HK-2 (cell line): ENCODE data around the gene INPP5B.
"Not testable (repeated sequence)": the region's sequence is repeated elsewhere in the genome, so short reads cannot be mapped to it uniquely, and the experiment has no call there.

Source experiments
- DNase-seq: peaks from one replicate; pipeline ENCODE4 v3.0.0-alpha.2; 2018; ENCODE audit not compliant: unreplicated experiment

INPP5B gene

GRCh38 chr1:37946703-37947360, at the start of gene INPP5B:
Gene INPP5B, minus strand, starts transcription at chr1:37947053. Its CDS starts 745 bp downstream, at chr1:37946308.
- peak; percentile 83 for DNase-seq

GRCh38 chr1:37995751-37996345, 49.0 kb upstream of the INPP5B start:
- DNase-seq = no peak

GRCh38 chr1:37994886-37995566, 48.2 kb upstream of the INPP5B start:
- DNase-seq = no peak

- DNase-seq = peak; percentile 46
Observed at GRCh38 chr1:37989361-37989930, 42.6 kb upstream of the INPP5B start.

DNA sequence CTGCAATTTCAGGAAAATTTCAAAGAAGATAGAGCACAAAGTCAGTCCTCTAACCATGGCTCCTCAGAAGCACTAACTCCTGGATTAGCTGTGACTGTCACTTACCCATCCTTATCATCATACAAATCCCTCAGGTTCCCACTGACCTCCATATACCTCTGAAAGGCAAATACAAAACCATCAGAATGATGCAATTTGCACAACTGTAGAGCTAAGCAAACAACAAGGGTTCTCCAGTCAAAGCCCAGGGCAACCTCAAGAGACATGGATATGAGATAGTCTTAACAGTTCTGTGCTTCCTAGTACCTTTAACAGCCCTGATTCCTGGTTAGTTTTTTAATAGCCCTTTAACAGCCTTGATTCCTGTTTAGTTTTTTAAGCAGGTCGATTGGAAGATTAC, 40.8 kb upstream of the INPP5B start:
- no peak for DNase-seq

GRCh38 chr1:37983546-37983945, 36.7 kb upstream of the INPP5B start:
- no peak for DNase-seq

GRCh38 chr1:37978541-37978940, 31.7 kb upstream of the INPP5B start:
- DNase-seq = no peak

- not testable (repeated sequence) for DNase-seq
Observed at GRCh38 chr1:37975083-37975482, 28.2 kb upstream of the INPP5B start.

DNA sequence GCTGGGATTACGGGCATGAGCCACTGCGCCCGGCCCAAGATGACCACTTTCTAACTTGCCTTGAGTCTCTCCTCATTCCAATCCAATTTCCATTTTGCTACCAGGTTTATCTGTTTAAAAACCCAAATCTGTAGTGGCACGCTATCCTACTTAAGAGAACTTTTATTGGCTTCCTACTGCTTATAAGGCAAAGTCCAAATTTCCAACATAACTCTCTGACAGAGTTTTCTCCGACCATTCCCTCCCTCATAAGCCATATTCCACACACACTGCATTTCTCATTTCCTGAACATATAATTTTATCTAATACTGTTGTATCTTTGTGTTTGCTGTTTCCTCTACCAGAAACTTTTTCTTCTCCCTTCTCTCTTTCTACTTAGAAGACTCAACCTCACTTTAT, 27.7 kb upstream of the INPP5B start:
- no peak for DNase-seq

GRCh38 chr1:37973684-37974083, 26.8 kb upstream of the INPP5B start:
- DNase-seq = not testable (repeated sequence)

DNA sequence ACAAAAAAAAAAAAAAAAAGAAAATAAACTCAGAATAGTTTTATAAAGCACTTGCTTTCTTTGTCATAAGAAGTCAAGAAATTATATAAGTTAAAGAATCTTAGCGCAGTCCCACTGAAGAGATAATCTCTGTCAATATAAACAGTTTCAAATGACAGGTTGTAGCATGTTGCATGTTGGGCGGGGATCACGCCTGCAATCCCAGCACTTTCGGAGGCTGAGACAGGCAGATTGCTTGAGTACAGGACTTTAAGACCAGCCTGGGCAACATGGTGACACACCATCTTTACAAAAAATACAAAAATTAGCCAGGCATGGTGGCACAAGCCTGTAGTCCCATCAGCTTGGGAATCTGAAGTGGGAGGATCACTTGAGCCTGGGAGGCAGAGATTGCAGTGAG, 18.4 kb upstream of the INPP5B start:
- DNase-seq = no peak

DNA sequence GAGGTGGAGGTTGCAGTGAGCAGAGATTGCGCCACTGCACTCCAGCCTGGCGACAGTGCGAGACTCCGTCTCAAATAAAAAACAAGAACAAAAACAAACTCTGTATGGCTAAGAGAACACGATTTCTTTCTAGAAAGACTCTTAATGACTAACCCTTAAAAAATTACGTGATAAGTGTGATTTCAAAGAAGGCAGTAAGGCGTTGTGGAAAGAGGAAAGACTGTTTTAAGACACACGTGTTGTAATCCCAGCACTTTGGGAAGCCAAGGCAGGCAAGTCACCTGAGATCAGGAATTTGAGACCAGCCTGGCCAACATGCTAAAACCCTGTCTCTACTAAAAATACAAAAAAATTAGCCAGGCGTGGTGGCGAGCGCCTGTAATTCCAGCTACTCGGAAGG, 17.3 kb upstream of the INPP5B start:
- DNase-seq = not testable (repeated sequence)

DNA sequence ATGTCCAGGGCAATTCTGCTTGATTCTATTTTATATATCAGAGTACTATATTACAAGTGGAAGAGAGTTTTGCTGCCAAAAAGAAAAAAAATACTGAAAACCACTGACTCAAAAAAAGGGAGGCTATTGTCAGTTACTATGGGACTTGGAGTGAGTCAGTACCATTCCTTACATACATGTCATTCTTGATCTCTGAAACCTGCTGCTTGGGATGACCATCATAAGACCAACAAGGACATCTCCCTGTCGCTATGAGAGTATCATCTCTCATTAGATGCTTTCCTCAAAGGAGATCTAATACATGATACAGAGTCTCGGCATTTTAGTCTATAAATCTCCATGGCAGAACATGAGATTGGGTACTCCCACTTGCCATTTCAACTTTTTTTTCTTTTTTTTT, 11.8 kb upstream of the INPP5B start:
- no peak for DNase-seq

DNA sequence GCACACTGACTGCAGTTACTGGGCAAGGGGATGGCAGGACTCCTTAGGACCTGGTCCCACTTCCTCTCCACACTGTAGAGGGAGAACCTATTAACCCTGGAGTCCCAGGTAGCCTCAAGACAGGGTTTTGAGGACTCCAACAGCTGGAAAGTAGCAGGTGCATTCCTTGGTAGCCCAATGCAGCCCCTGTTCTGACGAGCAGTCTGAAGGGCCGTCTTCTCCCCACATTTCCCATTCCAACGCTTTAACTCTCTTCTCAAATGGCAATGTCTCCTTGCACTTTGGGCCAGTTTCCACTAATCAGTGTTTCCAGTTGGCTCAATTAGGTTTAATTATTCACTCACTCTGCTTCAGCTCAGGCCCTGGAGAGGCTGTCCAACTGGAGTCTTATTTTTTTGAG, 8.8 kb upstream of the INPP5B start:
- no peak for DNase-seq

DNA sequence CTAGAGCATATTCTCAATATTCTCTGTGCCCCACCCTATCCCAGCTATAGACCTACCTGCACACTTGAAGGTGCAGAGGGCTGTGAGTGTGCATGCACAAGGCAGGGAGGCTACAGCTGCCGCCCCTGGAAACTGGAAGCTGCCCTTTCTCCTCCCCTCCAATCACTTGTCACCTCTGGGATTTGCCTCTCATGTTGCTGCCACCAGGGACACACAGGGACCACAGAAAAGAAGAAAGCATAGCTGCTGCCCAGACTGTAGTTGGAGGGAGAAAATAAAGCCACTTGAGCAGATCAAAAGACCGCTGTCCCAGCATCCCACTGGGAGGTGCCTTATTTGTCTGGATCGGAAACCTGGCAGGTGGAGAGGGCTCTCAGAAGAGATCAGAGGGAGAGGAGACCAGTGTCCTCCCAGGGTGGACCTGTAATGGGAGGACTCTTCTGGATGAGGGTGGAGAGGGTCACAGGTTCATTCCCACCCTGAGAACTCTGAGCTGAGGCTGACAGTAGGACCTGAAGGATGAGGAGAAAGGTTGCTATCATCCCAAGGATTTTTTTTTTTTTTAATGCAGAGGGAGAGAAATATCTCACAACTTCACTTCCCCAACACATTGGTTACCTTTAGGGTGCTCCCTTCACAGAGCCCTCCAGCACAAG, 7.6 kb upstream of the INPP5B start:
- DNase-seq = no peak

- DNase-seq = no peak
Observed at GRCh38 chr1:37952738-37953137, 5.9 kb upstream of the INPP5B start.

DNA sequence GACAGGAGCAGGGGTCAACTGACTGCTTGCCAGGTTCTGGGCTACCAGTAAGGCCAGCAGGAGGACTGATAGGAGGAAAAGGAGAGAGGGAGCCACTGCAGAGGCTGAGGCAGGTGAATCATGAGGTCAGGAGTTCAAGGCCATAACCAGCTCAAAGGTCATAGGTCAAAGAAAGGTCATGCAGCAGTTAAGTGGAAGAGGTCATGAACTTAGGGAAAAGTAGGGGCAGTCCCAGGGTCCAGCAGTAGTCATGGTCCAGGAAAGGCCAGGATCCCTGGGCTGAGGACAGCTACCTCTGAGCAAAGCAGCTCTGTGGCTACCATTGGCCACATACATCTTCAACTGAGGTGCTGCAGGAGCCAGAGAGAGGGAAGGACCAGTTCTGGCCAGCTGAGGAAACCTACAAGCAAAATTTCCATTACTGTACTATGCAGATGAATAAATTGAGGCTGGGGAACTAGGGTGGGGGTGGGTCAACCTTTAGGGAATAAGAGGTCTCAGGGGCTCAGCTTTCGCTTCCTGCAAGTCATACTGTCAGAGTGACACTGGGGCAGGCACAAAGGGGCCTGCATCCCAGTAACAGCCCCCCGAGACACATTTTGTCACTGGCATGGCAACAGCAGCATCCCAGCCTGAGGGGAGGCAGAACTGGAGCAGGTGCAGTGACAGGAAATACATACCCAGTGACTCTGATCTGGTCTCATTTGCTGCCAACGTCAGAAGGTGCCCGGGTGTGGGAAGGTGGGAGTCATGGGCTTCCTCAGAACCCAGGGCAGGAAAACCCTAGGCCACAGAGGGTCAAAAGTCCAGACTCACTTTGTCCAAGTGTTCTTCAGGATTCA, 5.2 kb upstream of the INPP5B start:
- no peak for DNase-seq

GRCh38 chr1:37951041-37951782, 4.4 kb upstream of the INPP5B start:
- no peak for DNase-seq

- DNase-seq = no peak
Observed at GRCh38 chr1:37949524-37950152, 2.8 kb upstream of the INPP5B start.

- no peak for DNase-seq
Observed at GRCh38 chr1:37948841-37949240, 2.0 kb upstream of the INPP5B start.
